Lower lobe of right lung (tissue), 2 donors: Measurements from ENCODE around the gene RFX1. TPM values are rescaled to one million over a fixed set of nuclear protein-coding genes. Genes with fewer than 3 reads are reported as not detected.

Source experiments
- ATAC-seq, 2 donors: fragments of 200-7000 bp; cut with Tn5 transposase; one replicate each; pipeline ENCODE4 v1.9.1; 2020 to 2022; ENCODE audit warnings: mild to moderate bottlenecking in 2 of 2, moderate library complexity in 2 of 2
- DNase-seq: peaks from one replicate; pipeline ENCODE4 v3.0.0-alpha.2; 2020
- H3K27ac ChIP-seq: fragments of 200-600 bp; one replicate; pipeline ENCODE4 v1.8.0; 2022
- H3K27me3 ChIP-seq: fragments of 200-600 bp; one replicate; pipeline ENCODE4 v1.8.0; 2022; ENCODE audit warnings: low read depth
- H3K36me3 ChIP-seq: fragments of 200-600 bp; one replicate; pipeline ENCODE4 v1.8.0; 2022; ENCODE audit warnings: mild to moderate bottlenecking
- H3K4me1 ChIP-seq: fragments of 200-600 bp; one replicate; pipeline ENCODE4 v1.8.0; 2022
- H3K4me3 ChIP-seq: fragments of 200-600 bp; one replicate; pipeline ENCODE4 v1.8.0; 2022; ENCODE audit warnings: mild to moderate bottlenecking
- H3K9me3 ChIP-seq: fragments of 200-600 bp; one replicate; pipeline ENCODE4 v1.8.0; 2022
- intact Hi-C: fragments of 100-400 bp; cut with DNase I; formaldehyde crosslinking; loops from one replicate; pipeline ENCODE4 v1.11.0; 2022
- total RNA-seq: library from RNA; stranded (reverse); fragmentation: NEBNext Ultra II Directional; extraction: Animal tissue kit (Norgen Biotek cat#: 25700); gene quantifications from one replicate; pipeline ENCODE4 v1.2.1, GENCODE V29; 2021
- TF ChIP-seq, protein P1 (sequence below): fragments of 200-600 bp; IDR thresholded peaks from one replicate; pipeline ENCODE4 v1.8.0; 2022; ENCODE audit warnings: antibody characterized with exemption, mild to moderate bottlenecking
- donor health status: DM: no; HTN: yes; CAD: no; lungs with severe emphysema.

The RFX1 gene
- total RNA-seq, 1 donor from 2014 or later = 17.8 TPM

DNA sequence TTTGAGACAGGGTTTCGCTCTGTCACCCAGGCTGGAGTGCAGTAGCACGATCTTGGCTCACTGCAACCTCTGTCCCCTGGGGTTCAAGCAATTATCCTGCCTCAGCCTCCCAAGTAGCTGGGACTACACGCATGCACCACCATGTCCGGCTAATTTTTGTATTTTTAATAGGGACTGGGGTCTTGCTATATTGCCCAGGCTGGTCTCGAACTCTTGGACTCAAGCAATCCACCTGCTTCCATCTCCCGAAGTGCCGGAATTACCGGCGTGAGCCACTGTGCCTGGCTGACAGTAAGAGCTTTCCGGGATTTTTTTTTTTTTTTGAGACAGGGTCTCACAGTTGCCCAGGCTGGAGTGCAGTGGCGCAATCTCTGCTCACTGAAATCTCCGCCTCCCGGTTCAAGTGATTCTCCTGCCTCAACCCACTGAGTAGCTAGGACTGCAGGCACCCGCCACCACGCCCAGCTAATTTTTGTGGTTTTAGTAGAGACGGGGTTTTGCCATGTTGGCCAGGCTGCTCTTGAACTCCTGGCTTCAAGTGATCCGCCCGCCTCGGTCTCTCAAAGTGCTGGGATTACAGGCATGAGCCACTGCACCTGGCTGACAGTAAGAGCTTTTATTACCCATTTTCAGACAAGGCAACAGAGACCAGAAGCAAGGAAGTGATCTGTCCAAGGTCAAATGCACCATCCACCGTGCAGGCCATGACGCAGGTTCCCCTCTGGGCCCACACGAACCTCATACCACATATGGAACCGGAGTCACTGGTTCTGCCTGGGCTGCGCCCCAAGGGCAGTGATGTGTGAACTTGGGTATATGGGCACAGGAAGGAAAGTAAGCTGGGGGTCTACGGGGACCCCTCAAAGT, 21.0 kb downstream of the RFX1 start:
- Histone ChIP-seq H3K27ac (peak overlapping the region; percentile 95), H3K9me3 (no peaks in the 10 kb centered on the region), H3K27me3 (no peaks in the 10 kb centered on the region), H3K36me3 (peaks cover 9% of the 10 kb centered on the region), H3K4me1 (peaks cover 40% of the 10 kb centered on the region), H3K4me3 (no peak overlapping the region)
- TF ChIP-seq, protein P1, sequence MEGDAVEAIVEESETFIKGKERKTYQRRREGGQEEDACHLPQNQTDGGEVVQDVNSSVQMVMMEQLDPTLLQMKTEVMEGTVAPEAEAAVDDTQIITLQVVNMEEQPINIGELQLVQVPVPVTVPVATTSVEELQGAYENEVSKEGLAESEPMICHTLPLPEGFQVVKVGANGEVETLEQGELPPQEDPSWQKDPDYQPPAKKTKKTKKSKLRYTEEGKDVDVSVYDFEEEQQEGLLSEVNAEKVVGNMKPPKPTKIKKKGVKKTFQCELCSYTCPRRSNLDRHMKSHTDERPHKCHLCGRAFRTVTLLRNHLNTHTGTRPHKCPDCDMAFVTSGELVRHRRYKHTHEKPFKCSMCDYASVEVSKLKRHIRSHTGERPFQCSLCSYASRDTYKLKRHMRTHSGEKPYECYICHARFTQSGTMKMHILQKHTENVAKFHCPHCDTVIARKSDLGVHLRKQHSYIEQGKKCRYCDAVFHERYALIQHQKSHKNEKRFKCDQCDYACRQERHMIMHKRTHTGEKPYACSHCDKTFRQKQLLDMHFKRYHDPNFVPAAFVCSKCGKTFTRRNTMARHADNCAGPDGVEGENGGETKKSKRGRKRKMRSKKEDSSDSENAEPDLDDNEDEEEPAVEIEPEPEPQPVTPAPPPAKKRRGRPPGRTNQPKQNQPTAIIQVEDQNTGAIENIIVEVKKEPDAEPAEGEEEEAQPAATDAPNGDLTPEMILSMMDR = no peak
- ATAC-seq (peak; percentile 46 to 55), DNase-seq (peak; percentile 86)
- intact Hi-C loops = no loop called here

DNA sequence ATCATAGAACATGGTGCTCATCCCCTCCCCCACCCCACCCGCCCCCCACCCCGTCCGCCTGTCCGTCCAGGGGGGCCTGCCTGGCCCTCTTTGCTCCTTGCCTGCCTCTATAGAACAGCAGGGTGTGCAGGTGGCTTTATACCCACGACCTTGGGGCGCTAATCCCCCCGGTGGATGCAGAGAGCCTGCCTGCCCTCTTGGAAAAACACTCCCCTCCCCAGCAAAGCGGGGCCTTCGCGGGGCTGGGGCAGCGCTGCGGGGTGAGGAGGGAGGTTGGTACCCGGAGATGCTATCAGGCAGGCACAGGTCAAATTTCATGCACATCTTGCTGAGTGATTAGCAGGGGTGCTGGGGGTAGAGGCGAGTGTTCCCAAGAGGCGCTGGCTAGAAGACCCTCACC, 21.9 kb downstream of the RFX1 start:
- intact Hi-C loops = no loop called here
- ATAC-seq = no peak
- no peak overlapping the region for H3K4me3 ChIP-seq
- H3K27me3 ChIP-seq = no peaks in the 10 kb centered on the region
- H3K9me3 ChIP-seq = no peaks in the 10 kb centered on the region
- peaks cover 9% of the 10 kb centered on the region for H3K36me3 ChIP-seq
- no peak overlapping the region for H3K27ac ChIP-seq
- DNase-seq = no peak
- TF ChIP-seq, protein P1 = no peak
- peaks cover 46% of the 10 kb centered on the region for H3K4me1 ChIP-seq

DNA sequence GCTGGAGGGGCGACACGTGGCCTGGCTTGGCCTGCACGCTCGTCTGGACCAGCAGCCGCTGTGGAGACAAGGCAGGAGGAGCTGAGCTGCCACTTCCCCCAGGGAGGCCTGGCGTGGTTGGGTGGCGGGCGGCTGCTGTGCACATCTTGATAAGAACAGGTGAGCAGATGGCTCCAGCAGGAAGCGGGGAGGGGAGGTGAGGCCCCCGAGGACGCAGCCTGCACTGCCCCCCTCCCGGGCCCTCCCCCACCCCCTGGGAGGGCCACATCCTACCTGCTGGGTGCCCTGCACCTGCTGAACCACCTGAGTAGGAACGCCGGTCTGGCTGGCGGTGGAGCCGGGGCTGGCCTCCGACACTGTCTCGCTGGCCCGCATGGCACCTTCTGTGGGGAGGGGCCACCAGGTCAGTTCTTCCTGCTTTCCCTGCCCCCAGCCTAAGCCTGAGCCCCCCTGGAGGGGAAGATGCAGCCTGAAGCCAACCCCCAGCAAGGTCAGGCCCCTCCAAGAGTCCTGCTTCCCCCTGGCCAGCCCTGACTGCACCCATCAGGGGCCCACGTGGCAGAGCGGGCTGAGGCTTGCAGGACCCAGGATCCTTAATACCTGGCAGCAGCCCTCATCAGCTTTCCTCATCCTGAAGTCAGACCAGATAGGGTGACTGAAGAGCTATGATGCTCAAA, 22.8 kb downstream of the RFX1 start:
- intact Hi-C loops = no loop called here
- DNase-seq (no peak), ATAC-seq (no peak)
- H3K36me3 ChIP-seq = peaks cover 9% of the 10 kb centered on the region
- no peaks in the 10 kb centered on the region for H3K27me3 ChIP-seq
- H3K9me3 ChIP-seq = no peaks in the 10 kb centered on the region
- TF ChIP-seq, protein P1 = no peak
- H3K4me1 ChIP-seq = peaks cover 50% of the 10 kb centered on the region
- H3K27ac ChIP-seq = no peak overlapping the region
- H3K4me3 ChIP-seq = no peak overlapping the region

DNA sequence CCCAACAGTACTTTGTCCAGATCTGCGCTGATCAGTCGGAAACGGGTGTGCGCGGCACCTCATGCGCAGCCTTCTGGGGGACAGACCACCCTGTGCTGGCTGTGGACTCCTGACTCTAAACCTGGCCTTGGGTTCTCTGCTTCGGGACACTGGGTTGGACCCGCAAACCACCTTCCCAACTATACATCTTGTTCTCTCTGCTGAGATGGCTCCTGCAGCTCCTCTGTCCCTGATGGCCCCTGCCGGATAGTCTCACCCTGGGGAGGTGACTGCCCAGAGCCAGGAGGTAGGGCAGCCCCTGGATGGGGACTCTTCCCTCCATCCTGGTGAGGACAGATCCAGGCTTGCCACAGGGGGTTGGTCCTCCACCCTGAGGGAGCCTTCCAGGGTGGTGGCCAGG, 23.3 kb downstream of the RFX1 start:
- Histone ChIP-seq H3K36me3 (peaks cover 9% of the 10 kb centered on the region), H3K9me3 (no peaks in the 10 kb centered on the region), H3K27ac (no peak overlapping the region), H3K4me1 (peaks cover 49% of the 10 kb centered on the region), H3K4me3 (no peak overlapping the region), H3K27me3 (no peaks in the 10 kb centered on the region)
- TF ChIP-seq, protein P1 = no peak
- no peak for ATAC-seq
- no peak for DNase-seq
- intact Hi-C loops = no loop called here

DNA sequence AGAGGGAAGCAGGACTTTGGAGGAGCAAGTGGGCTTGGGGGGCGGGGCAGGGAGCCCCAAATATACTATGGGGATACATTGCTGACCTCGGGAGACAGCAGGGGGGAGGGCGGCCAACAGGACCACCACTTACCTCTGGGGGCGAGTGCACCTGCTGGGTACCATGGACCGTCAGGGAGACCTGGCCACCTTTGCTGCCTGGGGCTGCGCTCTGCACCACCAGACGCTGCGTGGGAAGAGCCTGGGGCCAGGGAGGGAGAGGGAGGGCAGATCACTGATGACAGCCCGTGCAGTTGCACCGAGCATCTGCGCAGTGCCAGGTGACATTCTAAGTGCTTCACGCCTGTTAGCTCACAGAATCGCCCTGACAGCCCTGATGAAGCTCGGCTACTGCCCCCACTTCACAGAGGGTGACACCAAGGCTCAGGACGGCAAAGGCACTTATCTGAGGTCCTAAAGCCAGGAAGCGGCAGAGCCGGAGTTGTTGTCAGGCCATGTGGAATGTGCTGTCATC, 24.1 kb downstream of the RFX1 start:
- Histone ChIP-seq H3K27ac (no peak overlapping the region), H3K27me3 (no peaks in the 10 kb centered on the region), H3K36me3 (peaks cover 9% of the 10 kb centered on the region), H3K4me1 (peaks cover 42% of the 10 kb centered on the region), H3K9me3 (no peaks in the 10 kb centered on the region), H3K4me3 (no peak overlapping the region)
- TF ChIP-seq, protein P1 = no peak
- ATAC-seq (no peak), DNase-seq (no peak)
- intact Hi-C loops = no loop called here
